IPS-15b (cell line): ENCODE measurements around the gene MDP1.
"Not testable (repeated sequence)": the region's sequence is repeated elsewhere in the genome, so short reads cannot be mapped to it uniquely, and the experiment has no call there.

ENCODE experiments used
- H3K27me3 ChIP-seq: one replicate; pipeline ENCODE4 v1.6.1; 2013; ENCODE audit warnings: low read length; ENCODE audit not compliant: control insufficient read depth, insufficient read depth
- H3K36me3 ChIP-seq: one replicate; pipeline ENCODE4 v1.6.1; 2013; ENCODE audit warnings: low read length; ENCODE audit not compliant: control insufficient read depth, insufficient read depth
- H3K4me1 ChIP-seq: one replicate; pipeline ENCODE4 v1.6.1; 2013; ENCODE audit warnings: mild to moderate bottlenecking, low read length; ENCODE audit not compliant: control insufficient read depth, insufficient read depth
- H3K4me3 ChIP-seq: one replicate; pipeline ENCODE4 v1.5.1; 2013; ENCODE audit warnings: low read depth, low read length
- H3K9ac ChIP-seq: one replicate; pipeline ENCODE4 v1.6.1; 2013; ENCODE audit warnings: low read depth, mild to moderate bottlenecking, low read length
- H3K9me3 ChIP-seq: one replicate; pipeline ENCODE4 v1.6.1; 2013; ENCODE audit warnings: mild to moderate bottlenecking, low read length; ENCODE audit not compliant: control insufficient read depth, insufficient read depth

MDP1 gene

GRCh38 chr14:24216876-24217275 lies 1.0 kb upstream of the MDP1 start:
- H3K36me3 ChIP-seq, result peaks cover 12% of the 10 kb centered on the region
- not testable (repeated sequence) for H3K4me1 ChIP-seq, H3K9ac ChIP-seq, H3K27me3 ChIP-seq, H3K9me3 ChIP-seq, H3K4me3 ChIP-seq

- H3K4me1 ChIP-seq, result peaks cover 5% of the 10 kb centered on the region
- no peaks in the 10 kb centered on the region for H3K9me3 ChIP-seq
- H3K4me3 ChIP-seq, result peak overlapping the region; percentile 98
- no peaks in the 10 kb centered on the region for H3K27me3 ChIP-seq
- H3K36me3 ChIP-seq, result peaks cover 12% of the 10 kb centered on the region
- peak overlapping the region; percentile 96 for H3K9ac ChIP-seq
Observed at GRCh38 chr14:24216345-24216699, 456 bp upstream of the MDP1 start.

GRCh38 chr14:24213866-24214662 lies 1.8 kb downstream of the MDP1 start:
- H3K4me1 ChIP-seq, result peaks cover 5% of the 10 kb centered on the region
- no peaks in the 10 kb centered on the region for H3K9me3 ChIP-seq
- H3K27me3 ChIP-seq, result no peaks in the 10 kb centered on the region
- peak overlapping the region; percentile 94 for H3K4me3 ChIP-seq
- H3K36me3 ChIP-seq, result peaks cover 27% of the 10 kb centered on the region
- no peak overlapping the region for H3K9ac ChIP-seq

- no peaks in the 10 kb centered on the region for H3K27me3 ChIP-seq
- peak within 1 kb of the TSS; percentile 91 for H3K9ac ChIP-seq
- H3K4me1 ChIP-seq, result peaks cover 5% of the 10 kb centered on the region
- no peaks in the 10 kb centered on the region for H3K9me3 ChIP-seq
- H3K4me3 ChIP-seq, result peak within 1 kb of the TSS; percentile 94
- H3K36me3 ChIP-seq, result peaks cover 25% of the 10 kb centered on the region
Observed at GRCh38 chr14:24212924-24213865, 2.7 kb downstream of the MDP1 start, which contains the start of gene CHMP4A. CHMP4A (minus strand) TSS chr14:24213488; CDS start chr14:24213439, 49 bp downstream.

- Histone ChIP-seq H3K9me3 (no peaks in the 10 kb centered on the region), H3K4me3 (no peak overlapping the region), H3K36me3 (peaks cover 32% of the 10 kb centered on the region), H3K27me3 (no peaks in the 10 kb centered on the region), H3K4me1 (peaks cover 5% of the 10 kb centered on the region), H3K9ac (no peak overlapping the region)
Observed at GRCh38 chr14:24211311-24211710, 4.6 kb downstream of the MDP1 start.

GRCh38 chr14:24207625-24208024 lies 8.2 kb downstream of the MDP1 start:
- Histone ChIP-seq H3K4me3 (no peak overlapping the region), H3K27me3 (no peaks in the 10 kb centered on the region), H3K9me3 (no peaks in the 10 kb centered on the region), H3K9ac (no peak overlapping the region), H3K36me3 (peaks cover 27% of the 10 kb centered on the region), H3K4me1 (no peaks in the 10 kb centered on the region)

- no peak overlapping the region for H3K4me3 ChIP-seq
- no peak overlapping the region for H3K9ac ChIP-seq
- no peaks in the 10 kb centered on the region for H3K4me1 ChIP-seq
- no peaks in the 10 kb centered on the region for H3K9me3 ChIP-seq
- peaks cover 27% of the 10 kb centered on the region for H3K36me3 ChIP-seq
- H3K27me3 ChIP-seq, result no peaks in the 10 kb centered on the region
Observed at GRCh38 chr14:24207104-24207551, 8.7 kb downstream of the MDP1 start.

- Histone ChIP-seq H3K36me3 (peaks cover 30% of the 10 kb centered on the region), H3K9ac (no peak overlapping the region), H3K27me3 (no peaks in the 10 kb centered on the region), H3K9me3 (no peaks in the 10 kb centered on the region), H3K4me3 (no peak overlapping the region), H3K4me1 (no peaks in the 10 kb centered on the region)
Observed at GRCh38 chr14:24206260-24207103, 9.4 kb downstream of the MDP1 start.

GRCh38 chr14:24204163-24205146 lies 11.4 kb downstream of the MDP1 start:
- no peaks in the 10 kb centered on the region for H3K4me1 ChIP-seq
- H3K9ac ChIP-seq, result no peak overlapping the region
- H3K36me3 ChIP-seq, result peaks cover 22% of the 10 kb centered on the region
- no peaks in the 10 kb centered on the region for H3K27me3 ChIP-seq
- no peak overlapping the region for H3K4me3 ChIP-seq
- H3K9me3 ChIP-seq, result peaks cover 2% of the 10 kb centered on the region

- H3K4me1 ChIP-seq, H3K9ac ChIP-seq, H3K27me3 ChIP-seq, H3K4me3 ChIP-seq, H3K9me3 ChIP-seq: not testable (repeated sequence)
- H3K36me3 ChIP-seq, result peaks cover 19% of the 10 kb centered on the region
Observed at GRCh38 chr14:24203249-24203886, 12.5 kb downstream of the MDP1 start.
